M059J (cell line): ENCODE data around the gene GPR162. TPM values are rescaled to one million over a fixed set of nuclear protein-coding genes. Genes with fewer than 3 reads are reported as not detected.

Experiments used
- DNase-seq: peaks from one replicate; pipeline ENCODE4 v3.0.0-alpha.2; 2012; ENCODE audit warnings: low read depth
- total RNA-seq: library from RNA; depleted of rRNA; stranded (reverse); fragments of >200 nt; shearing (Covaris generic); gene quantifications from 2 replicates; pipeline ENCODE4 v1.2.3, GENCODE V29; 2014

The GPR162 gene
- total RNA-seq, 1 experiment from 2014 or later: 2.1 TPM

- DNase-seq: no peak
Observed at GRCh38 chr12:6787309-6787708, 34.3 kb upstream of the GPR162 start.

GRCh38 chr12:6788972-6789924 is 32.4 kb upstream of the GPR162 start, which contains the start of gene CD4:
Gene CD4 (plus strand): TSS chr12:6789528. CDS start chr12:6800139, 10,611 bp downstream.
- no peak for DNase-seq

GRCh38 chr12:6790496-6791150 is 31.0 kb upstream of the GPR162 start:
- DNase-seq: no peak

DNA sequence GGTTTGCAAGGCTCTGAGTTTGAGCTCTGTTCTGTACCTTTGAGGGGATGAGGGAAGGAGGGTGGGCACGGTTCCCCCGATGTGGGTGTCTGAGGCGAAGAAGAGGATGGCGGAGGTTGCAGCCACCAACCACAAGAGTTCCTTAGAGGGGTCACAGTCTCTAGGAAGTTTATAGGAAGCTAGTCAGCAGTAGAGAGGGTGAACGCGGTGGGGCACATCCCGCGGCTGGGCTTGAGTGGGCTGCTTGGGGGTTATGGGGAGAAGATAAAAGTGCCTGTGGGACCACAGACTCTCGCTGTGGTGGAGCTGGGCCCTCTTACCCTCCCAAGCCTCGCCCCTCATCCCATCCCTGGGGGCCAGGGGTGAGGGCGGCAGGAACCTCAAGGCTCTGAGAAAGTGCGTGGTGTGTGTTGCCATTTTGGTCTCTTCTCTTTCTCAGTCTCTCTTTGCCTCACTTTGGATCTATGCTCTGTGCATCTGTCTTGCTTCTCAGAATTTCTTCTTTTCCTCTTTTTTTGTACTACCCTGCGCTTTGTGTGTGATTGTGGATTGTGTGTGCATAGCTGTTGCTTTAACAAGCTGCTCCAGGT is 29.6 kb upstream of the GPR162 start:
- no peak for DNase-seq

- no peak for DNase-seq
Observed at GRCh38 chr12:6792522-6793201, 29.0 kb upstream of the GPR162 start.

GRCh38 chr12:6795088-6795487 is 26.5 kb upstream of the GPR162 start:
- no peak for DNase-seq

DNA sequence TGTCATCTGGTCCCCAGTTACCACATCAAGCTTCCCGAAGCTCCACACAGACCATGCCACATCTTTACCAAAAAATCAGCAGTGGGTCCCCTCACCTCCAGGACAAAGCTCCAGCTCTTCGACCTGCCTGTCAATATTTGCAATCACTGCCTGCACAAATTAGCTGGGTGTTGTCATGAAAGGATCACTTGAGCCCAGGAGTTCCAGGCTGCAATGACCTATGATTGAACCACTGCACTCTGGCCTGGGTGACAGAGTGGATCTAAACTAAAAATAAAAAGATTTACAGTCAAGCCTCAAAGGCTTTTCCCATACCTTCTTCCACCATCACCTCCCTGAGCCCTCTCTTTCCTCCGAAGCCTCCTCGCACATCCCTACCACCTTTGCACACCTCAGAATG is 25.0 kb upstream of the GPR162 start:
- no peak for DNase-seq

DNA sequence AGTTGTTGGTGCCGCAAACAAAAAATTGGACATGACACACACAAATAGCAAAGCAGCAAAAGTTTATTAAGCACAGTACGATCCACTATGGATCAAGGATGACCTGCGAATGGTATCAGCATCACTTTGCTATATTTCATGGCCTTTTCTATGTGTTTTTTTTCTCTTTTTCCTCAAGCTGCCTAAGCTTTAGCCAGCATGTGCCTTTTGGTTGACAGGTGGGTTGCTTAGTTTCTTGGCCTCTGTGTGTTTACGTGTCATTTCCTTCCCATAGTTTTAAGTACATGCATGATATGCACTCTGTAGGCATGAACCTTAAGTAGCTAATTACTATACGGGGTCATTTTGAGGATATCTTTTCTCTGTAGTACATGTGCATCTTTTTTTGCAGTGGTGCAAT is 22.5 kb upstream of the GPR162 start:
- no peak for DNase-seq

DNA sequence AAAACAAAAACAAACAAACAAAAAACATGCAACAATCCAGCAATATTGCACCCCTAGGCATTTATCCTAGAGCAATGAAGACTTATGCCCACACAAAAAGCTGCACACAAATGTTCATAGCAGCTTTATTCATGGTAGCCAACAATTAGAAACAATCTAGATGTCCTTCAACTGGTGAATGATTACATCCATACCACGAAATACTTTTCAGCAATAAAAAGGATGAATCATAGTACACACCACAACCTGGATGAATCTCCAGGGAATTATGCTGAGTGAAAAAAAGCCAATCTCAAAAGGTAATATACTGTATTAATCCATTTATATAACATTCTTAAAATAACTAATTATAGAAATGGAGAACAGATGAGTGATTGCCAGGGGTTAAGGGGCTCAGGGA is 14.5 kb upstream of the GPR162 start:
- DNase-seq: peak; percentile 28

DNA sequence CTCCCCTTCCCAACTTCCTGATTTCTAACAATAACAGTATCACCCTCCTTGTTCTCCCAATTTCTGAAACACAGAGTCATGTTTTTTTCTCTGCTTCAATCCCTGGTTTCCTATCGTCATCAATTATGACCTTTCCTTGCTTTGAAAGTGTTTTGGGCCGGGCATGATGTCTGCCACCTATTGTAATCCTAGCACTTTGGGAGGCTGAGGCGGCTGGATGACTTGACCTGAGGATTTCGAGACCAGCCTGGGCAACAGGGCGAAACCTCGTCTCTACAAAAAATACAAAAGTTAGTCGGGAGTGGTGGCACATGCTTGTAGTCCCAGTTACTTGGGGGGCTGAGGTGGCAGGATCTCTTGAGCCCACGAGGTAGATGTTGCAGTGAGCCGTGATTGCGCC is 12.6 kb upstream of the GPR162 start:
- DNase-seq: no peak

DNA sequence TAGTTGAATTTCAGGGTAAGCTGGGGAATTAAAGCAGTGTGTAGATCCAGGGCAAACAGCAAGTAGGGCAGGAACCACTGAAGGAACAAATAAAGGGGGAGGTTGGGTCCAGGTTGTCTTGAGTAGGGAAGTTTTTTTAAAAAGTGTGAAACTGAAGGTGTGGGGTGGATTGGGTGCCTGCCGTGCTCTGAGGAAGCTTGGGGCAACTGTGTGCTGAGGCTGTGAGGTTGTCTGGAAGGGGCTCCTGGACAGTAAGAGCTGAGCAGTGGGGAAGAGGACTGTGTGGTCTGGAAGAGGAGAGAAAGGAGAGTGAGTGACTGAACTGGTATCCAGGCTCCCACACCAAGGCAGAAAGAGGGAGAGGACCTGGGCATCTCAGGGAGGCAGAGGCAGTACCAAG is 10.9 kb upstream of the GPR162 start:
- no peak for DNase-seq

GRCh38 chr12:6813363-6813762 is 8.3 kb upstream of the GPR162 start:
- DNase-seq: no peak

GRCh38 chr12:6816598-6816997 is 5.0 kb upstream of the GPR162 start:
- no peak for DNase-seq

DNA sequence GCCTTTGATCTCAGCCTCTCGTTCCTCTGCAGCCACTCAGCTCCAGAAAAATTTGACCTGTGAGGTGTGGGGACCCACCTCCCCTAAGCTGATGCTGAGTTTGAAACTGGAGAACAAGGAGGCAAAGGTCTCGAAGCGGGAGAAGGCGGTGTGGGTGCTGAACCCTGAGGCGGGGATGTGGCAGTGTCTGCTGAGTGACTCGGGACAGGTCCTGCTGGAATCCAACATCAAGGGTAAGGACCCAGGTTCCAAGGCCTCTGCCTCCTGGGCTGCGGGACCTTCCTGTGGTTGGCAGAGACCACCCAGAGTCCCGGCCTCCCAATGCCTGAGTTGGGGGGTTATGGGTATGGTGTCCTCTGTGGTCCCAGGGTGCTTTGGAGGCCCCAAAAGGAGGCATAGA is 4.5 kb upstream of the GPR162 start:
- no peak for DNase-seq

GRCh38 chr12:6817662-6818157 is 3.9 kb upstream of the GPR162 start:
- no peak for DNase-seq

DNA sequence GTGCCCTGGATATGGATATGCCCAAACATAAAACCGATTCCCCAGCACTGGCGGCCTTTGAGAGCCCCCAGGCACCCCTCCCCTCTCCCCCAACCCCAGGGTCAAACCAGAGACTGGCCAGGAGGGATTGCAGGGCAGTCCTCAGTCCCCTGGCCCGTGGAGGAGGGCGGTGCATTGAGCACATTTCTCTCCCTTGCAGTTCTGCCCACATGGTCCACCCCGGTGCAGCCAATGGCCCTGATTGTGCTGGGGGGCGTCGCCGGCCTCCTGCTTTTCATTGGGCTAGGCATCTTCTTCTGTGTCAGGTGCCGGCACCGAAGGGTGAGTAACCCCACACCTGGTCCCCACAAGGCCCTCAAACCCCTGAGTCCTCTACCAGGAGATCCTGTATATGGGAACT is 3.4 kb upstream of the GPR162 start:
- no peak for DNase-seq

GRCh38 chr12:6818645-6819044 is 3.0 kb upstream of the GPR162 start:
- DNase-seq: no peak

GRCh38 chr12:6819106-6820030 is 2.3 kb upstream of the GPR162 start:
- DNase-seq: no peak

DNA sequence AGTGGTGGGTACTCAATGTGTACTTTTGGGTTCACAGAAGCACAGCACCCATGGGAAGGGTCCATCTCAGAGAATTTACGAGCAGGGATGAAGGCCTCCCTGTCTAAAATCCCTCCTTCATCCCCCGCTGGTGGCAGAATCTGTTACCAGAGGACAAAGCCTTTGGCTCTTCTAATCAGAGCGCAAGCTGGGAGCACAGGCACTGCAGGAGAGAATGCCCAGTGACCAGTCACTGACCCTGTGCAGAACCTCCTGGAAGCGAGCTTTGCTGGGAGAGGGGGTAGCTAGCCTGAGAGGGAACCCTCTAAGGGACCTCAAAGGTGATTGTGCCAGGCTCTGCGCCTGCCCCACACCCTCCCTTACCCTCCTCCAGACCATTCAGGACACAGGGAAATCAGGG is 1.5 kb upstream of the GPR162 start:
- DNase-seq: no peak

DNA sequence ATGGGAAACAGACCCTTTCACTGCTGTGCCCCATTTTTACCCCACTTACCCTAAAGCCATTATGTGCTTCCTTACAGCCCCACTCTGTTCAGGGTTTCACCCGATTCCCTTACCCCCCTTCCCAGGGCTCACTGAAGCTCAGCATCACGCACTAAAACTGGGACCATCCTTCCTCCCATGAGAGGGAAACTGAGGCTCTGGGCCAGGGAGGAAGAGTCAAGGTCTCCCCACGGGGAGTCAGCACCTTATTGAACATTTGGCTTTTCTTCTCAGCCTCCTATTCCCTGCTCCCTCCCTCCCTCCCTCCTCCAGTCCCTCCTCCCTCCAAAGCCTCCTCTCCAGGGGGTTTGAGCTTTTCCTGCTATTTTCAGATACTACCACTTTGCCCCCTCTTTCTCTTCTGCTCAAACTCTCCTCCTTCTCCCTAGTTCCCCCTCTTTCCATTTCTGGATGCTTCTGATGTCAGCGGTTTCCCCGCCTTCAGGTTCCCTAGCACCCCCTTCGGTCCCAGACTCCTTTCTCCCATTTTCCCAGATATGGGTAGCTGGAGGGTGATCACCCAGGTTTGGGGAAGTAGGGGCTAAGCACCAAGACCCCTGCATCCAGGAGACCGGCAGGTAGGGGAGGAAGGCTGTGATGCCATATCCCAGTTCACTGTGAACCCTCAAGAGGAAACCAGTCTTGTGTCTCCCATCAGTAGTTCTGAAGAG is 960 bp downstream of the GPR162 start:
- no peak for DNase-seq
